ENCODE measurements around the gene NHLH1. TPM values are rescaled to one million over a fixed set of nuclear protein-coding genes. Genes with fewer than 3 reads are reported as not detected.

NHLH1 gene
- not detected in 2 replicates for total RNA-seq

GRCh38 chr1:160366731-160367515 lies at the start of gene NHLH1:
Gene NHLH1, plus strand, starts transcription at chr1:160367071. Its CDS starts 3,661 bp downstream, at chr1:160370732.

GRCh38 chr1:160342953-160343869 lies 23.7 kb upstream of the NHLH1 start, which contains the start of the genes COPA and NCSTN:
Gene COPA, minus strand, starts transcription at chr1:160343250. Its CDS starts 80 bp downstream, at chr1:160343170.
Gene NCSTN, plus strand, starts transcription at chr1:160343383. Its CDS starts 14 bp downstream, at chr1:160343397.

DNA sequence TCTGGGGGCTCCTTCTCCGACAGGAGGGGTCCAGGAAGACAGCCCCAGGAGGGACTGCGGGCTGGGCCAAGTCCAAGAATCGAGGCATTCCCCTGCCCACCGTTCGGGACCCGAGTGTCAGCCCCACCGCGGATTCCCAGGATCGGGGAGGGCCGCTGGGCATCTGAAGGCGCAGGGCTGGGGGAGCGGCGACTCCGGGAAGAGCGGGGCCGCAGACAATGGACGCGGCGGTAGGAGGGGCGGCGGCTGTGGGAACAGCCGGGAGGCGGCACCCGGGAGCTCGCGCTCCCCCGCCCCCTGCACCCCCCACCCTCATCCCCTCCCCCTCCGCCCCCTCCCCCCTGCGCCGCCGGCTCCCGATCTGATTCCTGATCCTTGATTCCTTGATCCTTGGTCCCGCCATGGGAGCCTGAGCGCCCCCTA lies 33.4 kb downstream of the NHLH1 start, which contains the start of gene VANGL2:
VANGL2 (plus strand) TSS at position 342 of the 423 bp plus-strand sequence. CDS start 15,274 bp downstream, outside the sequence.

Other genes with a start within 250 kb of the NHLH1 start
- gene ATP1A4, start 215.5 kb upstream of the NHLH1 start, total RNA-seq: not detected in 2 replicates
- gene CASQ1, start 176.5 kb upstream of the NHLH1 start, total RNA-seq: not detected in 2 replicates
- 40.1 and 68.7 TPM in 2 replicates for gene PEA15, start 161.7 kb upstream of the NHLH1 start, total RNA-seq
- 46.0 and 58.0 TPM in 2 replicates for gene DCAF8, start 104.5 kb upstream of the NHLH1 start, total RNA-seq
- 38.5 and 86.6 TPM in 2 replicates for gene PEX19, start 81.9 kb upstream of the NHLH1 start, total RNA-seq
- 126 and 209 TPM in 2 replicates for gene COPA, start 23.8 kb upstream of the NHLH1 start, total RNA-seq
- 76.6 and 91.3 TPM in 2 replicates for gene NCSTN, start 23.7 kb upstream of the NHLH1 start, total RNA-seq
- 2.6 and 7.6 TPM in 2 replicates for gene VANGL2, start 33.5 kb downstream of the NHLH1 start, total RNA-seq
- not detected in 2 replicates for gene SLAMF6, start 156.2 kb downstream of the NHLH1 start, total RNA-seq
- not detected in 2 replicates for gene CD84, start 212.4 kb downstream of the NHLH1 start, total RNA-seq

Data from epithelial cell of alveolus of lung (primary cell).